HCT116 (cell line): ENCODE data around the gene TOPAZ1. TPM values are rescaled to one million over a fixed set of nuclear protein-coding genes. Genes with fewer than 3 reads are reported as not detected.

ENCODE experiments used
- ATAC-seq: fragments of 200-7000 bp; cut with Tn5 transposase; 2 replicates; pipeline ENCODE4 v1.9.1; 2020; ENCODE audit warnings: mild to moderate bottlenecking, moderate library complexity
- BruUV-seq: library from RNA; stranded (reverse); fragments of 400-500 nt; replicated peaks from 2 replicates; lab custom pipeline; 2021; lab: Mats Ljungman, UMichigan
- CTCF ChIA-PET: fragments of 300-600 bp; sonication (Branson Sonifier 250); formaldehyde crosslinking; loops from one replicate; lab custom pipeline; 2021; ENCODE audit warnings: antibody characterized with exemption; lab: Charles Lee
- POLR2A ChIA-PET: fragments of 300-600, 350-600 bp; sonication (Branson Sonifier 250); formaldehyde crosslinking; loops from one replicate; lab custom pipeline; 2021; ENCODE audit warnings: antibody characterized with exemption; lab: Charles Lee
- RAD21 ChIA-PET, 2 experiments: fragments of 300-600 bp; sonication (Branson Sonifier 250); formaldehyde crosslinking; loops; one replicate each; lab custom pipeline; 2023; ENCODE audit warnings: low total read pairs in 2 of 2; ENCODE audit not compliant: uncharacterized antibody in 2 of 2, unreplicated experiment in 2 of 2, low non-redundant PET in 1 of 2; lab: Charles Lee
- DNase-seq: peaks from one replicate; pipeline ENCODE4 v3.0.0-alpha.2; 2010; ENCODE audit warnings: low read depth, low spot score
- H2AFZ ChIP-seq: fragments of 200-600 bp; shearing (Covaris generic), sonication (generic); 2 replicates; pipeline ENCODE4 v1.6.1; 2017; ENCODE audit warnings: low read depth, mixed run types, mixed read lengths, antibody characterized with exemption, low read length; ENCODE audit not compliant: poor library complexity, severe bottlenecking
- H3K27ac ChIP-seq: 2 replicates; pipeline ENCODE4 v1.5.1; 2012; ENCODE audit warnings: low read depth, low read length
- H3K27me3 ChIP-seq: fragments of 200-600 bp; sonication (generic); 2 replicates; pipeline ENCODE4 v1.6.1; 2016; ENCODE audit warnings: mixed run types, low read length, mixed read lengths; ENCODE audit not compliant: insufficient read depth
- H3K36me3 ChIP-seq, 2 experiments: fragments of 200-500 bp in 1 of 2; fragments of 200-600 bp in 1 of 2; sonication (Bioruptor generic) in 1 of 2; sonication (generic) in 1 of 2; 2 replicates each; pipeline versions ENCODE4 v1.5.1 to v1.6.1; 2014 to 2016; ENCODE audit warnings: low read length in 2 of 2, inconsistent platforms in 1 of 2, mixed read lengths in 1 of 2, mixed run types in 1 of 2; ENCODE audit not compliant: insufficient read depth in 2 of 2, control insufficient read depth in 1 of 2
- H3K4me1 ChIP-seq, 2 experiments: fragments of 200-600 bp in 1 of 2; sonication (generic) in 1 of 2; 2 replicates each; pipeline versions ENCODE4 v1.5.1 to v1.6.1; 2012 to 2017; ENCODE audit warnings: low read length in 2 of 2, inconsistent platforms in 1 of 2, mild to moderate bottlenecking in 1 of 2, mixed read lengths in 1 of 2, mixed run types in 1 of 2, moderate library complexity in 1 of 2; ENCODE audit not compliant: insufficient read depth in 2 of 2, control insufficient read depth in 1 of 2
- H3K4me2 ChIP-seq: fragments of 200-600 bp; sonication (generic); 2 replicates; pipeline ENCODE4 v1.6.1; 2017; ENCODE audit warnings: mixed run types, low read length, mixed read lengths
- H3K4me3 ChIP-seq, 2 experiments: fragments of 200-600 bp in 1 of 2; sonication (generic) in 1 of 2; replicated peaks in 1 of 2; 2 replicates each; pipeline ENCODE4 v1.5.1; 2011 to 2016; ENCODE audit warnings: low read length in 2 of 2, control low read depth in 1 of 2, low read depth in 1 of 2, mild to moderate bottlenecking in 1 of 2, mixed read lengths in 1 of 2, mixed run types in 1 of 2
- H3K79me2 ChIP-seq: fragments of 200-600 bp; sonication (generic); 2 replicates; pipeline ENCODE4 v1.6.1; 2017; ENCODE audit warnings: mild to moderate bottlenecking, mixed run types, low read length, moderate library complexity, mixed read lengths; ENCODE audit not compliant: insufficient read depth
- H3K9ac ChIP-seq: fragments of 200-600 bp; sonication (generic); 2 replicates; pipeline ENCODE4 v1.6.1; 2016; ENCODE audit warnings: low read length, mixed read lengths
- H3K9me2 ChIP-seq: fragments of 200-600 bp; sonication (generic), shearing (Covaris generic); 2 replicates; pipeline ENCODE4 v1.6.1; 2017; ENCODE audit warnings: mixed run types, mild to moderate bottlenecking, moderate library complexity; ENCODE audit not compliant: insufficient read depth
- H3K9me3 ChIP-seq, 2 experiments: fragments of 200-500 bp in 1 of 2; fragments of 200-600 bp in 1 of 2; sonication (Bioruptor generic) in 1 of 2; sonication (generic) in 1 of 2; 2 replicates each; pipeline ENCODE4 v1.6.1; 2014 to 2017; ENCODE audit warnings: low read length in 2 of 2, mixed read lengths in 2 of 2, inconsistent platforms in 1 of 2, low read depth in 1 of 2, mild to moderate bottlenecking in 1 of 2, mixed run types in 1 of 2, moderate library complexity in 1 of 2; ENCODE audit not compliant: control insufficient read depth in 1 of 2, insufficient read depth in 1 of 2
- H4K20me1 ChIP-seq: fragments of 200-600 bp; sonication (generic), shearing (Covaris generic); 2 replicates; pipeline ENCODE4 v1.6.1; 2017; ENCODE audit warnings: mixed run types, mild to moderate bottlenecking, moderate library complexity; ENCODE audit not compliant: insufficient read depth
- CEBPB ChIP-seq: IDR thresholded peaks from 2 replicates; pipeline ENCODE4 v1.6.1; 2012; ENCODE audit warnings: low read depth
- ELF1 ChIP-seq: IDR thresholded peaks from 2 replicates; pipeline ENCODE4 v1.6.1; 2012; ENCODE audit warnings: low read depth, borderline replicate concordance
- EZH2phosphoT487 ChIP-seq: fragments of 200-600 bp; IDR thresholded peaks from 2 replicates; pipeline ENCODE4 v1.6.1; 2018; ENCODE audit warnings: antibody characterized with exemption, borderline replicate concordance
- FOSL1 ChIP-seq: IDR thresholded peaks from 2 replicates; pipeline ENCODE4 v1.6.1; 2012; ENCODE audit warnings: low read depth
- JUND ChIP-seq: IDR thresholded peaks from 2 replicates; pipeline ENCODE4 v1.6.1; 2012
- MAX ChIP-seq: IDR thresholded peaks from 2 replicates; pipeline ENCODE4 v1.6.1; 2012
- POLR2A ChIP-seq: IDR thresholded peaks from 2 replicates; pipeline ENCODE4 v1.7.0; 2011; ENCODE audit warnings: borderline replicate concordance; ENCODE audit not compliant: insufficient read depth, insufficient read length; ENCODE audit errors: extremely low read depth
- POLR2AphosphoS5 ChIP-seq: IDR thresholded peaks from 2 replicates; pipeline ENCODE4 v1.6.1; 2011; ENCODE audit warnings: mild to moderate bottlenecking, low read depth, low read length, moderate library complexity
- TCF7L2 ChIP-seq: IDR thresholded peaks from 2 replicates; pipeline ENCODE4 v1.7.0; 2011; ENCODE audit warnings: borderline replicate concordance, inconsistent platforms; ENCODE audit not compliant: insufficient read depth, insufficient read length; ENCODE audit errors: extremely low read depth
- ZNF274 ChIP-seq: fragments of 200-500 bp; sonication (Bioruptor generic); IDR thresholded peaks from 2 replicates; pipeline ENCODE4 v1.6.1; 2014; ENCODE audit warnings: mild to moderate bottlenecking, low read depth, low read length, inconsistent platforms
- intact Hi-C: fragments of 100-400 bp; cut with micrococcal nuclease; formaldehyde crosslinking; loops from 2 replicates; pipeline ENCODE4 v1.10.0; 2022
- total RNA-seq: library from RNA; stranded (reverse); gene quantifications from one replicate; pipeline ENCODE4 v1.2.1, GENCODE V29; 2021; ENCODE audit not compliant: unreplicated experiment

The TOPAZ1 gene
- total RNA-seq, 1 experiment from 2014 or later: not detected

GRCh38 chr3:44326515-44326914, 84.8 kb downstream of the TOPAZ1 start:
- H3K79me2 ChIP-seq: no peaks in the 10 kb centered on the region
- H3K9ac ChIP-seq: no peak overlapping the region
- H3K9me3 ChIP-seq: no peaks in the 10 kb centered on the region
- POLR2A ChIA-PET: no interaction called here
- intact Hi-C loops: loop anchor here (10.0 kb wide), 1 partner anchor 298 kb away; the partner anchor contains the start of gene ZNF197
- TF ChIP-seq EZH2phosphoT487 (no peak), FOSL1 (no peak), MAX (no peak), JUND (no peak), CEBPB (no peak)
- H2AFZ ChIP-seq: no peak overlapping the region
- no peaks in the 10 kb centered on the region for H3K27me3 ChIP-seq
- RAD21 ChIA-PET: no interaction called here
- no peaks in the 10 kb centered on the region for H4K20me1 ChIP-seq
- no peak overlapping the region for H3K4me3 ChIP-seq
- no peaks in the 10 kb centered on the region for H3K36me3 ChIP-seq
- CTCF ChIA-PET: no interaction called here
- no peak overlapping the region for H3K4me2 ChIP-seq
- H3K27ac ChIP-seq: no peak overlapping the region
- ATAC-seq (no peak), DNase-seq (no peak)
- BruUV-seq: no TSS peak
- no peaks in the 10 kb centered on the region for H3K9me2 ChIP-seq
- H3K4me1 ChIP-seq: peaks cover 0 to 4% of the 10 kb centered on the region in 2 experiments; a peak in 1 of 4 replicates

GRCh38 chr3:44329946-44330345, 88.3 kb downstream of the TOPAZ1 start:
- Histone ChIP-seq H3K9me3 (no peaks in the 10 kb centered on the region), H3K27me3 (no peaks in the 10 kb centered on the region; the same call in 1 of the 2 replicates), H4K20me1 (no peaks in the 10 kb centered on the region), H3K36me3 (no peaks in the 10 kb centered on the region), H3K9me2 (no peaks in the 10 kb centered on the region), H3K27ac (no peak overlapping the region), H3K4me2 (no peak overlapping the region), H3K4me3 (no peak overlapping the region), H3K9ac (no peak overlapping the region), H3K4me1 (peaks cover 0 to 4% of the 10 kb centered on the region in 2 experiments; a peak in 1 of 4 replicates), H2AFZ (no peak overlapping the region), H3K79me2 (no peaks in the 10 kb centered on the region)
- ChIA-PET CTCF (no interaction called here), RAD21 (no interaction called here), POLR2A (interaction anchor here (0.8 kb wide), 1 partner anchor 9 kb away, joined by 3 read pairs; the partner anchor contains the start of gene TCAIM)
- TF ChIP-seq POLR2A: no peak
- no peak for TF ChIP-seq ZNF274
- TF ChIP-seq TCF7L2: no peak
- no peak for TF ChIP-seq POLR2AphosphoS5
- no peak for TF ChIP-seq FOSL1
- TF ChIP-seq ELF1: no peak
- no TSS peak for BruUV-seq
- ATAC-seq (no peak), DNase-seq (no peak)
- intact Hi-C loops: loop anchor here (10.0 kb wide), 1 partner anchor 295 kb away; the partner anchor contains the start of gene ZNF197
